Parathyroid adenoma (tissue), 2 donors: ENCODE data around the gene FSTL4.

Source experiments
- H2AFZ ChIP-seq: fragments of 300-600 bp; sonication (generic); one replicate; pipeline ENCODE4 v1.7.0; 2017; ENCODE audit warnings: antibody characterized with exemption, mild to moderate bottlenecking
- H3K27ac ChIP-seq: fragments of 300-600 bp; sonication (generic); one replicate; pipeline ENCODE4 v1.7.0; 2017
- H3K27me3 ChIP-seq: fragments of 300-600 bp; sonication (generic); one replicate; pipeline ENCODE4 v1.7.0; 2017; ENCODE audit warnings: low read length; ENCODE audit not compliant: control insufficient read depth, insufficient read depth
- H3K36me3 ChIP-seq: fragments of 300-600 bp; sonication (generic); one replicate; pipeline ENCODE4 v1.7.0; 2017; ENCODE audit warnings: low read length; ENCODE audit not compliant: control insufficient read depth, insufficient read depth
- H3K4me1 ChIP-seq: fragments of 300-600 bp; sonication (generic); one replicate; pipeline ENCODE4 v1.7.0; 2017; ENCODE audit warnings: control low read depth
- H3K4me2 ChIP-seq: fragments of 300-600 bp; sonication (generic); one replicate; pipeline ENCODE4 v1.7.0; 2017; ENCODE audit warnings: low read length
- H3K4me3 ChIP-seq: fragments of 300-600 bp; sonication (generic); one replicate; pipeline ENCODE4 v1.7.0; 2017; ENCODE audit warnings: low read depth, low read length
- H3K79me2 ChIP-seq: fragments of 300-600 bp; sonication (generic); one replicate; pipeline ENCODE4 v1.7.0; 2017; ENCODE audit warnings: control low read depth
- H3K9ac ChIP-seq: fragments of 300-600 bp; sonication (generic); one replicate; pipeline ENCODE4 v1.7.0; 2017; ENCODE audit warnings: mild to moderate bottlenecking
- H3K9me3 ChIP-seq: fragments of 300-600 bp; sonication (generic); one replicate; pipeline ENCODE4 v1.7.0; 2017; ENCODE audit warnings: low read length; ENCODE audit not compliant: control insufficient read depth
- TF ChIP-seq, protein P1 (sequence below): fragments of 300-600 bp; sonication (generic); IDR thresholded peaks from one replicate; pipeline ENCODE4 v1.7.0; 2017; ENCODE audit warnings: antibody characterized with exemption, mild to moderate bottlenecking
- donor health status: primary hyperparathyroidism.

The FSTL4 gene

DNA sequence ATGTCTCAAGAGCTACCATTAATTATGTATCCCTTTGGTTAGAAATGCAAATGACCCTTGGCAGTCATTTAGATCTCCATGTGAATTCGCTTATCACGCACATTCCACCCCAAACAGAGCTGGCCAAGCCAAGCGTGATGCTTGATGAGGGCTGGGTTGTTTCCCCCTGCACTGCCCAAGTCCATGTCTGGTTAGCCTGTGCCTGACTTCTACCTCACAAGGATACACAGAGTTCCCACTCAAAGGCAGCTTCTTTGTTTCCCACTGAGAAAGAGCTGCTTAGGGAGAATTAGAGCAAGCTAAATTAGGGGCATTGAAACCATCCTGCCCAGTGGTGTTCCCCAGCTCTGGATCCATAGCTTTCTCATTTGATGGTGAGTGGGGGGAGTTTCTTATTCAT is 87.2 kb downstream of the FSTL4 start:
- TF ChIP-seq, protein P1, sequence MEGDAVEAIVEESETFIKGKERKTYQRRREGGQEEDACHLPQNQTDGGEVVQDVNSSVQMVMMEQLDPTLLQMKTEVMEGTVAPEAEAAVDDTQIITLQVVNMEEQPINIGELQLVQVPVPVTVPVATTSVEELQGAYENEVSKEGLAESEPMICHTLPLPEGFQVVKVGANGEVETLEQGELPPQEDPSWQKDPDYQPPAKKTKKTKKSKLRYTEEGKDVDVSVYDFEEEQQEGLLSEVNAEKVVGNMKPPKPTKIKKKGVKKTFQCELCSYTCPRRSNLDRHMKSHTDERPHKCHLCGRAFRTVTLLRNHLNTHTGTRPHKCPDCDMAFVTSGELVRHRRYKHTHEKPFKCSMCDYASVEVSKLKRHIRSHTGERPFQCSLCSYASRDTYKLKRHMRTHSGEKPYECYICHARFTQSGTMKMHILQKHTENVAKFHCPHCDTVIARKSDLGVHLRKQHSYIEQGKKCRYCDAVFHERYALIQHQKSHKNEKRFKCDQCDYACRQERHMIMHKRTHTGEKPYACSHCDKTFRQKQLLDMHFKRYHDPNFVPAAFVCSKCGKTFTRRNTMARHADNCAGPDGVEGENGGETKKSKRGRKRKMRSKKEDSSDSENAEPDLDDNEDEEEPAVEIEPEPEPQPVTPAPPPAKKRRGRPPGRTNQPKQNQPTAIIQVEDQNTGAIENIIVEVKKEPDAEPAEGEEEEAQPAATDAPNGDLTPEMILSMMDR = no peak

GRCh38 chr5:133524666-133525065 is 87.7 kb downstream of the FSTL4 start:
- H3K4me1 ChIP-seq = peaks cover 39% of the 10 kb centered on the region
- no peak overlapping the region for H3K4me3 ChIP-seq
- no peaks in the 10 kb centered on the region for H3K9me3 ChIP-seq
- no peaks in the 10 kb centered on the region for H3K27me3 ChIP-seq
- H3K9ac ChIP-seq = no peak overlapping the region
- peak overlapping the region; percentile 89 for H3K27ac ChIP-seq
- no peaks in the 10 kb centered on the region for H3K79me2 ChIP-seq
- no peaks in the 10 kb centered on the region for H3K36me3 ChIP-seq
- H3K4me2 ChIP-seq = no peak overlapping the region
- H2AFZ ChIP-seq = peak overlapping the region; percentile 58
- TF ChIP-seq, protein P1 = no peak

More for the DNA sequence above, 87.2 kb downstream of the FSTL4 start:
- H3K27ac ChIP-seq = peak overlapping the region; percentile 89
- no peaks in the 10 kb centered on the region for H3K27me3 ChIP-seq
- H3K9ac ChIP-seq = no peak overlapping the region
- no peaks in the 10 kb centered on the region for H3K79me2 ChIP-seq
- H2AFZ ChIP-seq = peak overlapping the region; percentile 58
- no peak overlapping the region for H3K4me2 ChIP-seq
- no peak overlapping the region for H3K4me3 ChIP-seq
- H3K36me3 ChIP-seq = no peaks in the 10 kb centered on the region
- peaks cover 40% of the 10 kb centered on the region for H3K4me1 ChIP-seq
- H3K9me3 ChIP-seq = no peaks in the 10 kb centered on the region

DNA sequence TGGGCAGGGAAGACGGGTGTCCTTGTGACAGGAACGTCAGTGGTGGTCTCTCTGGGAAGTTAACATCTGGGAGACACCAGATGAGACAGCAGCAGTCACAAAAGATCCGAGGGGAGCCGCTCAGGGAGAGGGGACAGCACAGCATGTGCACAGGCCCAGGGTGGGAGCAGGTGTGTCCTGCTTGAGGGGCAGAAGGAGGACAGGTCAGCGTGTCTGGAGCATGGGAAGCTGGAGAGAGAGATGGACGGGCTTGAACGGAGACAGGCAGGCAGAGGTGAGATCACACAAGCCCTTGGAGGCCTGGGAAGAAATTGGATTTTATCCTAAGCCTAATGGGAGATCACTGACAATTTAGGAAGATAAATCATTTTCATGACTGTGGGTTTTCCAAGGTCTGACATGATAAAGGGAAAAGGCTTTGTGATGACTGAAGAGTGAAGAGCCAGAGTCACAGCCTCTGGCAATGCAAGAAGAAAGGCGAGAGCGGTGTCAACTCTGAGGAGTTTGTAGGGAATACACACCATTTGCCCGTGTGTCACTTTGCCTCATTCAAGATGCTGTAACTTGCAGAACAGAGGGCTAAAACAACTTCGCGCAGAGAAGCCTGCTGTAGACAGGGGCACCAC is 88.3 kb downstream of the FSTL4 start:
- H3K9me3 ChIP-seq = no peaks in the 10 kb centered on the region
- no peaks in the 10 kb centered on the region for H3K36me3 ChIP-seq
- H3K4me2 ChIP-seq = no peak overlapping the region
- TF ChIP-seq, protein P1 = no peak
- peak overlapping the region; percentile 89 for H3K27ac ChIP-seq
- H3K27me3 ChIP-seq = no peaks in the 10 kb centered on the region
- H3K79me2 ChIP-seq = no peaks in the 10 kb centered on the region
- H3K9ac ChIP-seq = no peak overlapping the region
- no peak overlapping the region for H2AFZ ChIP-seq
- H3K4me1 ChIP-seq = peaks cover 45% of the 10 kb centered on the region
- H3K4me3 ChIP-seq = no peak overlapping the region

- Histone ChIP-seq H3K9ac (no peak overlapping the region), H2AFZ (peak overlapping the region; percentile 1), H3K36me3 (no peaks in the 10 kb centered on the region), H3K9me3 (no peaks in the 10 kb centered on the region), H3K4me3 (no peak overlapping the region), H3K4me1 (peaks cover 46% of the 10 kb centered on the region), H3K79me2 (no peaks in the 10 kb centered on the region), H3K27me3 (no peaks in the 10 kb centered on the region), H3K4me2 (no peak overlapping the region), H3K27ac (peak overlapping the region; percentile 73)
- TF ChIP-seq, protein P1 = no peak
Observed at GRCh38 chr5:133523013-133523658, 89.2 kb downstream of the FSTL4 start.
